HG03439 (cell line): Measurements from ENCODE around the gene STX11.
"Not testable (repeated sequence)": the region's sequence is repeated elsewhere in the genome, so short reads cannot be mapped to it uniquely, and the experiment has no call there.

ENCODE experiments used
- ATAC-seq: cut with Tn5 transposase; IDR thresholded peaks from one replicate; pipeline ENCODE4 v1.9.1; 2021; ENCODE audit warnings: mild to moderate bottlenecking, moderate library complexity; ENCODE audit not compliant: unreplicated experiment

The STX11 gene

GRCh38 chr6:144171406-144171805, 21.1 kb downstream of the STX11 start:
- no peak for ATAC-seq

- no peak for ATAC-seq
Observed at GRCh38 chr6:144174006-144174405, 23.7 kb downstream of the STX11 start.

- ATAC-seq, result no peak
Observed at GRCh38 chr6:144176043-144176442, 25.7 kb downstream of the STX11 start.

DNA sequence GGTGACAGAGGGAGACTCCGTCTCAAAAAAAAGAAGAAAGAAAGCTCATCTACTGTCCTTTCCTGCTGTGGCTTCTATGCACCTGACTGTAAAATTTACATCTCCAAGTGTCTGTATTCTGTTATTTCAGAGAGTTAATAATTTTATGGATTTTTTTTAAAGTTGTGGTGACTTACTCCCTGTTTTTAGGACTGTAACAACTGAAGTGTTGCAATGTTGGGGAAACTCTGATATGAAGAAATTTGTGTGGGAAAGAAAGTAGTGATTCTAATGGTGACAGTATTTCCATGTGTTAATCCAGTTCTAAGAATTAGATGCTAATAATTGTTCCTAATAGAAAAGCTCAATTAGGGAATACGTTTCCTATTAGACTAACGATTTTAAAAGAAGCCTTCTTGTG, 27.4 kb downstream of the STX11 start:
- ATAC-seq, result no peak

GRCh38 chr6:144178323-144178722, 28.0 kb downstream of the STX11 start:
- ATAC-seq, result no peak

DNA sequence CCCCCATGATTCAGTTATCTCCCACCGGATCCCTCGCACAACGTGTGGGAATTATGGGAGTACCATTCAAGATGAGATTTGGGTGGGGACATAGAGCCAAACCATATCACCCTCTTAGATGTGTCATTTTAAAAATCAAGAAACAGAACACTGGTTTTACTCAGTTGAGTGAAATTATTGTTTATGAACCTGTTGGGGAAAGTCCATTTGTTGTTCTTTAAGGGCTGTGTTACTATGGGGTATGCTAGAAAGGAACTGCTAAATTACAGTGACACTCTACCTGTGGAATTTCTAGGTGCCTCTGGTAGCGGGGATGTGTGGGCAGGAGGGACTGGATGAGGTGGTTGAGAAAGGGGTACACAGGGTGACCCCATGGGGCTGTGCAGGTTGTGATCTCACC, 28.9 kb downstream of the STX11 start:
- ATAC-seq, result no peak

DNA sequence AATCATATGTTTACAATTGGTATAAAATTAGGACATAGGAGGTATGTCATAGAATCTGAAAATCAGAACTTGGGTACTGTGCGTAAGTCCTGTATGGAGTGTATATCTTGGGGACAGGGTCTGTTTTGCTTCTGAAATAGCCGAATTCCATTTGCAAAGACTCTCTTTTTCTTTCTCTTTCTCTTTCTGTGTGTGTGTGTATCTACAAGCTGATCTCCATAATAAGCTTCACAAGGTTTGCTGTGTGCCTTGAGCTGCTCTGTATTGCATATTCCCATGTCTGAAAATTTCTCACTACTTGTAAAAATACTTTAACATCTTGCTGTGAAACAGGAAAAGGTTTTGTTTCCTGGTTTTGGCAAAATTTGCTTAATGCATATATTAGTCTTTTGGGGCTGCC, 29.5 kb downstream of the STX11 start:
- no peak for ATAC-seq

DNA sequence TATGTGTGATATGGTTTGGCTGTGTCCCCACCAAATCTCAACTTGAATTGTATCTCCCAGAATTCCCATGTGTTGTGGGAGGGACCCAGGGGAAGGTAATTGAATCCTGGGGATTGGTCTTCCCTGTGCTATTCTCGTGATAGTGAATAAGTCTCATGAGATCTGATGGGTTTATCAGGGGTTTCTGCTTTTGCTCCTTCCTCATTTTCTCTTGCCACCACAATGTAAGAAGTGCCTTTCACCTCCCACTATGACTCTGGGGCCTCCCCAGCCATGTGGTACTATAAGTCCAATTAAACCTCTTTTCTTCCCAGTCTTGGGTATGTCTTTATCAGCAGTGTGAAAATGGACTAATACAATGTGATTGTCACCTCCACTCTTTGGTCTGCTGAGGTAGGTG, 30.0 kb downstream of the STX11 start:
- ATAC-seq, result not testable (repeated sequence)

GRCh38 chr6:144181639-144182038, 31.3 kb downstream of the STX11 start:
- no peak for ATAC-seq

DNA sequence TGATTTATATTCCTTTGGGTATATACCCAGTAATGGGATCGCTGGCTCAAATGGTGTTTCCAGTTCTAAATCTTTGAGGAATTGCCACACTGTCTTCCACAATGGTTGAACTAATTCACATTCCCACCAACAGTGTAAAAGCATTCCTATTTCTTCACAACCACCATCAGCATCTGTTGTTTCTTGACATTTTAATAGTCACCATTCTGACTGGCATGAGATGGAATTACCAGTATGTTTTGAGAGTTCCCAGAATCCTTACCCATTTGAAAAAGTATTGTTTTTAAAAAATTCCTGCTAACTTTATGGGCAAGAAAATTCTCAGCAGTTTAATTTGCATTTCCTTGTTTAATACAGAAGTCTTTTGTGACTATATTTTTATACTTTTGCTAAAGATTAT, 33.9 kb downstream of the STX11 start:
- not testable (repeated sequence) for ATAC-seq

DNA sequence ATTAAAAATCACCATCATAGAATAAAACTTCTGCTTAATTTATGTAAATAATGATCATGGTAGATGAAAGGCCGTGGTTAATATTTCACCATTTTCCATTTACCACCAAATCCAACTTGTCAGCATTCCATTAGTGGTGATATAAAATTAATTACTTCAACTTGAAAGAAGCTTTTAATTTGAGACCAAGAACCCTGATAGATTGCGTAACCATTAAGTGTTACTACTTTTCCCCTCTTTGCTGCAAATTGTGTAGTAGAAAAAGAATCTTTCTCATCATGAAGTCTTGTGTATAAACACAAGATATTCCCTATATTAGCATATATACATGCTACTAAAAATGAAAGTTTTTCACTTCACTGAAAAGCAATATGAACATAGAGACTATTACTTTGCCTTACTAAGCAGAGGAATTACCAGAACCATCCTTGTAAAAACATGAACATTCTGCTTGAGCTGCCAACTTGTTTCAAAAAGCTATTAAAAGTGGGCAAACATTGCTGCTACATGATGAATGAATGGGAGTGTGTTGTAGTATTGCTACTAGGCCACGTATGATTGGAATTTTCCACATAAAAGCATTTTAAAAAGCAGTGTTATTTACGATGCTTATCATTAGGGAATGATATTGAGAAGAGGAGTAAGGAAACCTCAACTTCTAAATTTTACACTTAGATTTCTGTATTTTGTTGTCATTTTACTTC, 35.0 kb downstream of the STX11 start:
- ATAC-seq, result no peak

DNA sequence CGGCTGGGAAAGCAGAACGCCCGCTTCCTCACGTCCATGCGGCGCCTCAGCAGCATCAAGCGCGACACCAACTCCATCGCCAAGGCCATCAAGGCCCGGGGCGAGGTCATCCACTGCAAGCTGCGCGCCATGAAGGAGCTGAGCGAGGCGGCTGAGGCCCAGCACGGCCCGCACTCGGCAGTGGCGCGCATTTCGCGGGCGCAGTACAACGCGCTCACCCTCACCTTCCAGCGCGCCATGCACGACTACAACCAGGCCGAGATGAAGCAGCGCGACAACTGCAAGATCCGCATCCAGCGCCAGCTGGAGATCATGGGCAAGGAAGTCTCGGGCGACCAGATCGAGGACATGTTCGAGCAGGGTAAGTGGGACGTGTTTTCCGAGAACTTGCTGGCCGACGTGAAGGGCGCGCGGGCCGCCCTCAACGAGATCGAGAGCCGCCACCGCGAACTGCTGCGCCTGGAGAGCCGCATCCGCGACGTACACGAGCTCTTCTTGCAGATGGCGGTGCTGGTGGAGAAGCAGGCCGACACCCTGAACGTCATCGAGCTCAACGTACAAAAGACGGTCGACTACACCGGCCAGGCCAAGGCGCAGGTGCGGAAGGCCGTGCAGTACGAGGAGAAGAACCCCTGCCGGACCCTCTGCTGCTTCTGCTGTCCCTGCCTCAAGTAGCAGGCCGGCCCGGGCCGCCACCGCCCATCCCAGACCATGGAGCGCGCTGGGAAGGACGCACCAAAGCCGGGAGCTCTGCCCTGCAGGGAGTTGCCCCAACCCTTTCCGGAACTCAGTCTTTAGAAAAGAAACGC, 36.7 kb downstream of the STX11 start:
- ATAC-seq, result no peak

DNA sequence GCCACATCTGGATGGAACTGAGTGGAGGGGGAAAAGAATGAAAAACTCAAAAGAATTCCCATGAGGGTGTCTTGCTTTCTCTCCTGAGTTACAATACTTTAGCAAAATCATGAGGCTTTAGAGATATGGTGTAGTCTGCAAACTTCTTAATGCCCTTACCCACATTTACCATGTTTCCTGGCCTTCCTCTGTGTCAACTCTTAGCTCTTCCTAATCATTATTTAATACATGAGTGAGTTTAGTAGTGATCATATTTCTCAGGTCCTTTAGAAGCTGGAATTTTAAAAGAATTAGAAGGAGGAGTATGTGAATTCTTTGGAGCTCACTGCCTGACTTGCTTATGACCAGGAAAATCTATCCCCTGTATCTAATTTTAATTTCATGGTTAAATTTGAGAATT, 39.0 kb downstream of the STX11 start:
- ATAC-seq, result no peak

DNA sequence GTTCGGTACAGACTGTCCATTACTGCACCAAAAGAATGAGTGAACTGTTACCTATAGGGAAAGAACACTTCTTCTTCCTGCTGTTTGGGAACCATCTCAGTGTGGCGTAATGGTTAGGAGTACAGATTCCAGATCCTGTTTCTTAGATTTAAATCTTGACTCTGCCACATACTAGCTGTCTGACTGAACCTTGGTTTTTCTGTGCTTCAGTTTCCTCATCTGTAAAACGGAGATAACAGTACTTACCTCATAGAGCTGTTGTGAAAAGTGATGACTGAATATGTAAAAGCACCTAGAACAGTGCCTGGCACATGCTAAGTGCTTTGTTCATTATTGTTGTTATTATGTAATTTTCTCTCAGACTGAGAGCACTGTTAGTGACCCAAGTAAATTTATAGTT, 39.8 kb downstream of the STX11 start:
- ATAC-seq, result no peak

DNA sequence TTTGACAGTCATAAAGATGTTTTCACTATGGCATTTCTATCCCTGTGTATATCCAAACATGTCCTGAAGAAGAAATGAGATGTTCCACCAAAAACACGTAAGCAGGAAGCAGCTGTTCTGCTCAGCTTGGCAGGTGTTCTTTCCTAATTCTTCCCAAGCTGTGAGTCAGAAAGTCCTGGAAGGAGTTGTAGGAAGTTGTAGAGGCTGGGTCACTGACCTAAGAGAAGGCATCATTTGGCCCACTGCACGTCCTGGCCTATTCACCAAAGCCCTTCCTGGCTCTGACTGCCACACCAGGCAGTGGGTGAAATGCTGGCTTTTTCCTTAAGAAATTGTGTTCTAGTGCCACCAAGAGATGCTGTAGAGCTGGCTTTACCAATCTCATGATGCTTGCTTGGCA, 40.3 kb downstream of the STX11 start:
- no peak for ATAC-seq

DNA sequence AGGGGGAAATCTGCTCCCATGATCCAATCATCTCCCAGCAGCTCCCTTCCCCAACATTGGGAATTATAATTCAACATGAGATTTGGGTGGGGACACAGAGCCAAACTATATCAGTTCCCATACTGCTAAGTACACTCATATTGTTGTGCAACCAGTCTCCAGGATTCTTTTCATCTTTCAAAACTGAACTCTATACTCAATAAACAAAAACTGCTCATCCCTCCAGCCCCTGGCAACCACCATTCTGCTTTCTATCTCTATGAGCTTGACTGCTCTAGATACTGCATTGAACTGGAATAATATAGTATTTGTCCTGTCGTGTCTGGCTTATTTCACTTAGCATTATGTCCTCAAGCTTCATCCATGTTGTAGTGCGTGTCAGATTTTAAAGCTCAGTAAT, 42.9 kb downstream of the STX11 start:
- ATAC-seq, result no peak

DNA sequence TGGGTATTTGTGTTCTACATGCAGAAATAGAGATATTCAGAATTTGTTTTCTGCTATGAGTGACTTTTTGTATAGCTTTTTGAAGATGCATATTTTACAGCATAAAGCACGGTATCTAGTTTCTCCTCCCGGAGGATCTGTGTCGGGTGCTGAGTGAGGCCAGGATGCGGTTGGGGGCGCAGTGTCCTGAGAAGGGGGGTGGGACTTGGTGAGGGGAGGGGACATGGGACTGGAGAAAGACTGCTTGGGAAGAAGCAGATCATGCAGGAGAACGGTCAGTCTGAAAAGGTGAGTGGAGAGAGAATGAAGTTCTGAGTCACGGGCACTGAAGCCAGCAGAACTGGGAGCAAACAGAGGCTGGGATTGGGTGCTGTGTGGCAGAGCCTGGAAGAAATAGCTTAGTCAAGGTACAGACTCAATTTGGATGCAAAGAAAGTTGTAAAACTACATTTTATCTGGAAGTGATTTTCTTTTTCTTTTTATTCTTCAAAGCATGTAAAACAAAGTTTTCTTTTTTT, 44.0 kb downstream of the STX11 start:
- no peak for ATAC-seq

DNA sequence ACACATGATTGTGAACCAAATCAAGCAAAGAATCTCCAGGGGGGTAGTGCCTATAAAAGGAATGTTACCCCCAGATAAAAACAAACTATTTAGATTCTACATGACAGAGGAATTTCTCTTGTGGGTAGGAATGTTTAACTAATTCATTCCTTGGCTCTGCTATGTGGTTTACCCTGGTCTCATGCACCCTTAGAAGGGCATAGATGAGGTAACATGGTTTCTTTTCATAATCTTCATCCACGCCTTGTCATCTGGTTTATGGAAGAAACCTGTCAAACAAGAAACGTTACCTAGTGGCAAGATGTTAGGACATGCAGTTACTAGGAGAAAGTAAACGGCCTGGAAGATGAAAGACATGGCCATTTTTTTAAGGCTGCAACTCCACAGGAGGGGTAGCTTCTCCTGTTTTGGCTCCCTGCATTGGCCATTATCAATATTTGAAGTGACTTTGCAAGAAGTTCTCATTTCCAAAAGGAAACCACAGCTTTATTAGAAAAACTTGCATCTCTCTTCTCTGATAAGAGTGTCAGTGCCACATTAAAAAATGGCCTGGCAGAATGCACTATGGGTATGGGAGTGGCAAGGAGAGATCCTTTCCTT, 45.5 kb downstream of the STX11 start:
- ATAC-seq, result no peak

GRCh38 chr6:144197919-144198318, 47.6 kb downstream of the STX11 start:
- ATAC-seq, result no peak

DNA sequence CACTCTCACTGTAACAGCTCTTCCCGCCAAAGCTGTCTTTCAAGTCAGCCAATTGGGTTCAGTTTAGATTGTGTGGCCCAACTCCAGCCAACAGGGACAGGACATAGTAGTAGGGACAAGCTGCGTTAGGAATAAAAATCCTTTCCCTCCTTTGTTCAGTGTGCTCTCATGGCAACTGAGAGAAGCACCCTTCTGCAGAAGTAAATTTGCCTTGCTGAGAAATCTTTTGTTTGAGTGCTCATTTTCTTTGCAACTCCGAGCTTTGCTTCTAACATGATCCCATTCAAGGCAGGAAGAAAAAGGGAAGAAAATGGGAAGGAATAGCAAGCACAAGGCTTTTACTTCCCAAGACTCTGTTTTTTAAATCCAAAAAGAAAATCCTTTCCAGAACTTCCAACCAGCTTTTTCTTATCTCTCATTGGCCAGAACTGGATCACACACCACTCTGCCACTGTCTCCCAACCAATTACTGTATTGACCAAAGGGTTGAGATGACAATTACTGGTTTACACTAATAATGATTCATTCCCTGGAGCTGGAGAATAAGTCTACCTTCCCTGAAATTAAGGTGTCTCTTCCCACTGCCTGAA, 52.7 kb downstream of the STX11 start:
- ATAC-seq, result no peak

DNA sequence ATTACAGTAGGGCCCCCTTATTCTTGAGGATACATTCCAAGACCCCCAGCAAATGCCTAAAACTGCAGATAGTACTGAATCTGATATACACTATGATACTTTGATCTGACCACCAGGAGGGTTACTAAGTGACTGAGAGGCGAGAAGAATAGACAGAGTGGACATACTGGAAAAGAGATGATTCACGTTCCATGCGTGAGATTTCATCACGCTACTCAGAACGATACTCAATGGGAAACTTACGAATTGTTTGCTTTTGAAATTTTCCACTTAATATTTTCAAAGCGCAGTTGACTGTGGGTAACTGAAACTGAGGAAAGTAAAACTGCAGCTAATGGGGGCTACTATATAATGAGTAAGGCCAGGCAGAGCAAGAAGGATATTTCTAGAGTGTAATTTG, 60.8 kb downstream of the STX11 start:
- no peak for ATAC-seq

- ATAC-seq, result no peak
Observed at GRCh38 chr6:144213315-144213714, 63.0 kb downstream of the STX11 start.
